Astrocyte of the cerebellum (primary cell): Measurements from ENCODE around the gene MUTYH.

Experiments used
- DNase-seq: peaks from one replicate; pipeline ENCODE4 v3.0.0-alpha.2; 2011; ENCODE audit warnings: low read depth
- H3K4me3 ChIP-seq: 2 replicates; pipeline ENCODE4 v1.5.1; 2011; ENCODE audit warnings: mild to moderate bottlenecking, low read depth, low read length, moderate library complexity
- CTCF ChIP-seq: IDR thresholded peaks from 2 replicates; pipeline ENCODE4 v1.5.1; 2012; ENCODE audit warnings: low read length, low read depth, moderate library complexity, mild to moderate bottlenecking; ENCODE audit errors: missing control alignments
- in situ Hi-C: cut with HindIII; loops from 2 replicates; pipeline ENCODE4 v1.10.0; 2017; ENCODE audit warnings: low sequenced_read_pairs

Gene MUTYH

GRCh38 chr1:45282351-45282750, 57.9 kb downstream of the MUTYH start:
- no peak overlapping the region for H3K4me3 ChIP-seq
- in situ Hi-C loops, result no loop called here
- no peak for TF ChIP-seq CTCF
- peak; percentile 4 for DNase-seq
